ENCODE measurements around the gene AMBRA1.

The AMBRA1 gene

DNA sequence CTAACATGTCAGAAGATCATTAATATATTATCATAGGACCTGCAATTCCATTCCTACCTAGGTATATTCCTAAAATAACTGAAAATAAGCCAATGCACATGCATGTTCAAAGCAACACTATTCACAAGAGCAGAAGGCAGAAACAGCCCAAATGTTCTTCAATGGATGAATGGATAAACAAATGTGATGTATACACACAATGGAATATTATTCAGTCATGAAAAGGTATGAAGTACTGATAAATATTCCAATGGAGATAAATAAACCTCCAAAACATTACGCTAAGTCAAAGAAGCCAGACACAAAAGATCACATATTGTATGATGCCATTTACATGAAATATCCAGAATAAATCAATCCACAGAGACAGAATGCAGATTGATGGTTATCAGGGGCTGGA lies 16.8 kb downstream of the AMBRA1 start:
- no peak for DNase-seq (ENCODE audit: low spot score)

DNA sequence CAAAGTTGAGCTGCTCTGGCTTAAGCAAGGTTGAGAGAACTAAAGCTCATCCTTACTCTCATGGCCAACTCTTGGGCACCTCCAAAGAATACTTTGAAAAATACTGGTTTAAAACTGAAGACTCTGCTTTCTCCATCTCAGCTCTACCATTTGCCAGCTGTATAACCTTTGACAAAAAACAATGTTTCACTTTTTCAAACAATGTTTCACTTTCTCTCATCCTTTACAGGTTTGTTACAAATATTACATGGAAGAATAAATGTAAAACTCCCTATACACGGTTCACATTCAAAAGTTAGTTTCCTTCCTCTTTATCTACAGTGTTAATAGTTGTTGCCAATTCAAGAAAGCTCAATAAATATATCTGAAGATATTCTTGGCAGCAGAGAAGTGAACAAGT lies 19.2 kb downstream of the AMBRA1 start:
- DNase-seq (ENCODE audit: low spot score) = no peak

DNA sequence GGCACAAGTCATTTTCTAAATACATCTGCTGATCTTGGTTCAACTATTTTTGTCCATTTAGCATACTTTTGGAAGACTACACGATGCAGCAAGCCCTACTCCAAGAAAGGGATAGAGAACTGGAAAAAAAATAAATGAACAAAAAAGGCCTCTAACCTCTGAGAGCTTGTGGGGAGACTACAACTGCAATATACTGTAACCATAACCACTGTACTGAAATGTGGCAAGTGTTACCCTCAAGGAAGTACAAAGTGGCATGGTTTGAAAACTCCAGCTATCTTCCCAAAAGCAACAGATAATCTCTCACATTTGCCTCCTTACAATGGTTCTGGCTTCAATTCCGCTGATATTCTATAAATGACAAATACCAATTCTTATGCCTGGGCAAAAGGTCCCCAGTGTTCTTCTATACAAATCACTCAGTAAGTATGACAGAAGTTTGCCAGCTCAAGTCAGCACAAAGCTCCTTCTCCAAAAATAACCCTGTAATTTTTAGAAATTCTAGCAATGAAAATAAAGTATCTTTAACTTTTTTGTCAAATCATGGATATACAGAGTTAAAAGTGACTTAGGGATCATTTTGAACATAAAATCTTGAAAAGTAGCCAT lies 22.9 kb downstream of the AMBRA1 start:
- DNase-seq (ENCODE audit: low spot score) = no peak

DNA sequence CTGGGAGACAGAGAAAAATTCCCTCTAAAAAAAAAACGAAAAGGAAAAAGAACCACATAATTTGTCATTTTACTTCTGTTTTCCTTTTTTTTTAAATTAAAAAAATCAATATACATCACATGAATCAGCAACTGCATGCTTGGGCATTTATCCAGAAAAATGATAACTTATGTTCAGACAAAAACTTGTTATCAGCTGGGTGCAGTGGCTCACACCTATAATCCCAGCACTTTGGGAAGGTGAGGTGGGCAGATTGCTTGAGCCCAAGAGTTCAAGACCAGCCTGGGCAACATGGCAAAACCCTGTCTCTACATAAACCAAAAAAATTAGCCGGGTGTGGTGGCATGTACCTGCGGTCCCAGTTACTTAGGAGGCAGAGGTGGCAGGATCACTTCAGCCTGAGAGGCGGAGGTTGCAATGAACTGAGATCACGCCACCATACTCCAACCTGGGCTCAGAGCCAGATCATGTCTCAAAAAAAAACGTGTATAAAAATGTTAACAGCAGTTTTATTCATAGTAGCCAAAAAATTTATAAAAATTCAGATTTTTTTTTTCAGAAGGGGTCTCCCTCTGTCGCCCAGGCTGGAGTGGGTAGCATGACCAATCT lies 28.5 kb downstream of the AMBRA1 start:
- DNase-seq (ENCODE audit: low spot score) = no peak

DNA sequence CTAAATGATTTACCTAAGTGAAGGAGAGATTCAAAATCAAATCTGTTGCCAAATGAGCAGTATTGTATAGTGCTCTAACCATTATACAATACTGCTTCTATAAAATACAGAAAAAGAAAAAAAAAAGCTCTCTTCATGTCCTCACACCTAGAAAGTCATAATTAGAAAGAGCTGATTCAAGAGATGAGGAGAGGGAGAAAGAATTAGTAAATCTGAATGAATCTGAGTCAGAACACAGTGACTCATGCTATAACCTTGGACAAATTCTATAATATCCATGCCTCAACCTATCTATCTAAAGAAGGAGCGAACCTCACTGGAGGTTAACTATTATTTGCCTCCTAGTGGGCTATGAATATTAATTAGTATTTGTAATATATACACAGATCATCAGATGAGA lies 29.4 kb downstream of the AMBRA1 start:
- no peak for DNase-seq (ENCODE audit: low spot score)

DNA sequence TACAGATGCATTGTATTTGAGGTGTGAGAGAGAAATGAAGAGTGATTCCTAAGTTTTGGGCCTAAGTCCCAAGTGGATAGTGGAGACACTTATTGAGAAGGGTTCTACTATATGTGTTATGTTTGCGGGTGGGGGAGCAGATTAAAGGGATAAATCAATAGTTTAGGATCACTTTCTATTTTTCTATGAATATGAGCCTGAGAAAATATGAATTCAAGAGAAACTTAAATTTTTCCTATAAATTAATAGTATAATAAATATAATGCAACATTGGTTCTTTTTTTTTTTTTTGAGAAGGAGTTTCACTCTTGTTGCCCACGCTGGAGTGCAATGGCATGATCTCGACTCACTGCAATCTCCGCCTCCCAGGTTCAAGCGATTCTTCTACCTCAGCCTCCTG lies 31.3 kb downstream of the AMBRA1 start:
- DNase-seq (ENCODE audit: low spot score) = no peak

DNA sequence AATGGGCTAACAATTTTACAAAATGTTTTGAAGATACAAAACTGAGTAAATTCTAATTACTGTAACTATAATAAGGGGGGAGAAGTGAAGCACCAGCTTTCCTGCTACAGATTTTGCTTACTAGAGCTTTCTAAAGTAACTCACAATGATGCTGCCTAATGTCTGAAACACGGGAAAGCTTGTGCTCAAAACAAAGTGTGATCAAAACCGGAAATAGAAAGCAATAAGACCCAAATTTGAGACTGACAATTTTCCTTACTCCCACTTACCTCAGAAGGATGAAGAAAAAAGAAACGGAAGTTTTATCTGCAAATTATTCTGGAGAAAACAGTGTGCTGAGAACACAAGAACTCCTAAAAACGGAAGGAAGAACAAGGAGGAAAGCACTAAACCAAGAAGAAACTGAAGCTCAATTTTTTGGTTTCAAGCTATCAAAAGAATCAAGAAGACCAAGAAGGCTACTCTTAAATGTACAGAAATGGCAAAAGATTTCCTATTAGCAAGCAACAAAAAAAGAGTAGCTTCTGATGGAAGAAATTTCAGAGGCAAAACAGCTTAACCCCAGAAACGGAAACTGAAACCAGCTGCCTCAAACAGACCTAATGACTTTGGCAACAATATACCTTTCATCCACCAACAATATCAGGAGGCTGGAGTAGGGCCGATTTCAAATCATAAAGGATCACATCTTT lies 33.4 kb downstream of the AMBRA1 start:
- DNase-seq (ENCODE audit: low spot score) = peak; percentile 15

DNA sequence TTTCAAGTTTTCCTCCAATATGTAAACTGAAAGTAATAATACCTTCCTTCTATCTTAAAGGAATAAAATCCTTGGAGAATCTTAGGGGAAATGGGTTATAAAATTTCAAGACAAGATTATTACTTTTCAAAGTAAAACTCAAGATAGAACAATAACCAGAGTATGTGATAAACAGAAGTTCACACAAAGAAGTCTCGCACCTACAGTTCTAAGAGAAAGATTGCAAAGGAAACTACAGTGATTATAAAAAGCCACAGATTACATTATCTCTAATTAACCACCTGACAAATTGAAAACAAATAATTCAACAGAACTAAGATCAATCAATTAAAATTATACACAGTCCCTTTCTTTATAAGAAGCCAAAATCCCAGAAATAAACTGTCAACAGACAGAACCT lies 34.0 kb downstream of the AMBRA1 start:
- no peak for DNase-seq (ENCODE audit: low spot score)

DNA sequence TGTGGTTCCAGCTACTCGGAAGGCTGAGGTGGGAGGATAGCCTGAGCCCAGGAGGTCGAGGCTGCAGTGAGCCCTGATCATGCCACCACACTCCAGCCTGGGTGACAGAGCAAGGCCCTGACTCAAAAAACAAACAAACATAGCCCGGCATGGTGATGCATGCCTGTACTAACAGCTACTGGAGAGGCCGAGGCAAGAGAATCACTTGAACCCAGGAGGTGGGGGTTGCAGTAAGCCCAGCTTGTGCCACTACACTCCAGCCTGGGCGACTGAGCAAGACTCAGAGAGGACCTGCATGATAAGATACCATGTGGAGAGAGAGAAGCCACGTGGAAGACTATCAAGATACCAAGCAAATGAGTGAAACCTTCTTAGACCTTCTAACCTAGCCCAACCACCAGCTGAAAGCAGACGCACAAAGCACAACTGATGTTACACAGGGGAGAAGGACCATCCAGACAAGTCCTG lies 36.1 kb downstream of the AMBRA1 start:
- no peak for DNase-seq (ENCODE audit: low spot score)

DNA sequence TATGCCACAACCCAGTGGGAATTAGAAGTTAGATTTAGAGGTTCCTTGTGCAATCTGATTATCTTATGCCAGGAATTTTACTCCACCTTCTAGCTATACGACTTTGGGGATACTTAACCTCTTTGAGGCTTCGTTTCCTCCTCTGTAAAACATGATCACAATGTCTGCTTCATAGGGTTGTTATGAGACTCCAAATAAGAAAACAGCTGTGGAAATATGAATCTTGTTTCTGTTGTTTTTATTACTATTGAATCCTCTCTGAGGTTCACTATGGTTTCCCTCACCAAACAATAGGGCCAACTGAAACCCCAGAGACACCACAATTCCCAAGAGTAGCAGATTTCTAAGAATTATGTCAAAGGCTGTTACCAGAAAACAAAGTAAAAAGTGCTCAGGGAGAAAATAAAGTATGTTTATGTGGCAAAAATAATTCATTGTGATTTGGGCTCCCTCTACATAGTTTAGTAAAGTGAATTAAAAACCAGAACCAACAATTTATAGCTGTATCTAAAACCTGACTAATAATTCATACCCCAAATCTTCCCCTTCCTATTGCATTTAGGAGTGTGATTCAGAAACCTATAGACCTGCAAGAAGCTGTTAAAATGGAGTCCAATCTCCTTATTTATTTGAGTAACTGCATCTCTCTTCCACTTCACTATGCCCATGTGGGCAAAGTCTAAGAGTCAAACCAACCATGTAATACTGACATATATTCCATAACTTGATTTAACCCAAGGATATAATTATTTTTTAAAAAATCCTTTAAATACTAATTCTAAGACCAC lies 38.4 kb downstream of the AMBRA1 start:
- no peak for DNase-seq (ENCODE audit: low spot score)

DNA sequence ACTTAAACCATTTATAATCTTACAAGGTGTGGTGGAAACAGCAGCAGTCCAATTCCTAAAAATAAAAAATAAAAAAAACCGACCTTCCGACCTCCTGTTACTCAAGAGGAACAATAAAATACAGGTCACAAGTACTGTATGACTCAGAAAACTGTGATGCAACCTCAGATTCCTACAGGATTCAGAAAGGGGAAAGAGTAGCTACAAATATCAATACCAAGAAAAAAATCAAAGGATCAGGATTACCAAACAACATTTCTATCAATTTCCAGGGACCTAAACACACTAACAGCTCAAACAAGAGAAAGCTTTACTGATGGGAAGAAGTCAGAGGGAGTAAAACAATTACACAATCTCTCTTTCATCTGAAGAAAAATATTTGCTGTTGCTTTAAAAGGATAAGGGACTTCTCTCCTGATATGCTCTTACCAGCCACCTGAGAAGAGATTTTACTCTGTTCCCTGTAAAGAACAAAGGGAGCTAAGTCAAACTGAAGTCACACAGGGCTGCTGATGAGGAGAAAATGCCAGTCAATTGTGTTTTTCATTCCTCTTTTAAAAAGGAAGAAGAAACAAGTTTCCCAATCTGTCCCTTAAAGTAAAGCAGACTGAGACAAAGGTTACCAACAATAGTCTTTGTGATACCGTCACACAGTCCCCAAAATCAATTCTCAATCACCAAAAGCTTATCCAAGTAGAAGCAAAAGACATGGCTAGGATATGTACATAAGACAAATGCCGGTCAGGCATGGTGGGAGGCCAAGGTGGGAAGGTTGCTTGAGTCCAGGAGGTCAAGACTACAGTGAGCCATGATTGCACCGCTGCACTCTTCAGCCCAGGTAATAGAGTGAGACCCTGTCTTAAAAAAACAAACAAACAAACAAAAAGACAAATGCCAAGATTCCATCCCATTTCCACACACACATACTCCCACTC lies 39.3 kb downstream of the AMBRA1 start:
- no peak for DNase-seq (ENCODE audit: low spot score)

DNA sequence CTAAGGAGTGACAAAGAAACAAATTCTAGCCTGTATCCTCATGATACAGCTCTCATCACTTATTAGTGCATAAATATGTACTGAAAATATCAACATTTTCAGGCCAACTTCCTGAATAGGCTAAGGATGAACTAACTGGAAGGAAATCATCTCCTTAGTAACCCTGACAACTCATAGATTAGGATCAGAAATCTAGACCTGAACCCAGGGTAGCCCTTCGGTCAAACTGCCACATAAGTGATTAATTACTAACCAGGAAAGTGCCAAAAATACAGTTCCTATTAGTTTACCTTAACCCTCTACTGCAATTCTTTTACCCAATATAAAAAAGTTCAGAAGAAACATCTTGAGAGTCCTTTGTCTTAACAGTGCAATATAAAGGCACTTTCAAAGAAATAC lies 40.0 kb downstream of the AMBRA1 start:
- DNase-seq (ENCODE audit: low spot score) = no peak

DNA sequence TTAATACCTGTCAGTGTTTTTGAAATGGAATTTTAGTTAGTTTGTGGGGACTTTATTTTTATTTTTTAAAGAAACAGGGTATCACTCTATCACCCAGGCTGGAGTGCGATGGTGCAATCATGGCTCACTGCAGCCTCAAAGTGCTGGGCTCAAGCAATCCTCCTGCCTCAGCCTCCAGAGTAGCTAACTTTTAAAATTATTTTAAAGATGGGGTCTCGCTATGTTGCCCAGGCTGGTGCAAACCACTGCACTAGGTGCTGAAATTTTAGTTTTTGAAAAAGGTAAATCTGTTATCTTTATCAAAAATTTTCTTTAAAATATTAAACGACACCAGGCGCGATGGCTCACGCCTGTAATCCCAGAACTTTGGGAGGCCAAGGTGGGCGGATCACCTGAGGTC lies 42.6 kb downstream of the AMBRA1 start:
- DNase-seq (ENCODE audit: low spot score) = no peak

DNA sequence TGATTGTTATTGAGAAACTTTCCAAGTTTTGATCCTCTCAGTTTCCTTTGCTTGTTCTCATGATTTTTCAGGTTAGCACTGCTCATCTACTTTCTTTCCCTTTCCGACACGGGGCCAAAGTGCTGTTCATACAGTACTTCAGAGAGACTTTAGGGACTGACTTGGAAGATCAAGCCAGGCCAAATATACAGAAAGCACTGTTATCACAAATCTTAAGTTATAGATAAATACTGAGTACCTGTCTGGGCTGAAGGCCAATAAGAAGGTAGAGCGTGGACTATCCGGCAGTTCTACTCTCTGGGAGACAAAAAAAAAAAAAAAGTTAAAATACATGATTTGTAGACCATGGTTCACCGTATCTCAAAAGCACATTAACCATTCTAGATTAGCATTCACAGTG lies 46.2 kb downstream of the AMBRA1 start:
- no peak for DNase-seq (ENCODE audit: low spot score)

DNA sequence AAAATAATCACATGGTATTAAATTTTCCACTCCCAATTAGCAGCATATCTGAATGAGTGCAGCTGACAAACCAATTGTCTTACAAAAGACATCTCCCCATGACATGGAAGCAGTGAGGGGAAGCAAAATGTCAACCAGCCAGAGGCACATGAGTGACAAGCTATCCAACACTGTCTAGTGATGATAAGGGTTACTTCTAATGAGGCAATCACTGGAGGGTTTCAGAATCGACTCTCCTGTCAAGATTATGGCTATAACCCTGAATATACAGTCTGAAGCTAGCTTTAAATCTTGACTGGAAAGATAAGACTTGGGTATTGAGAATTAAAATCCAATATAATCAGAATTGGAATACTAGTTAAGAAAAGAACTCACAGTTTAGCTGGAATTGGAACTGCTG lies 50.3 kb downstream of the AMBRA1 start:
- no peak for DNase-seq (ENCODE audit: low spot score)

DNA sequence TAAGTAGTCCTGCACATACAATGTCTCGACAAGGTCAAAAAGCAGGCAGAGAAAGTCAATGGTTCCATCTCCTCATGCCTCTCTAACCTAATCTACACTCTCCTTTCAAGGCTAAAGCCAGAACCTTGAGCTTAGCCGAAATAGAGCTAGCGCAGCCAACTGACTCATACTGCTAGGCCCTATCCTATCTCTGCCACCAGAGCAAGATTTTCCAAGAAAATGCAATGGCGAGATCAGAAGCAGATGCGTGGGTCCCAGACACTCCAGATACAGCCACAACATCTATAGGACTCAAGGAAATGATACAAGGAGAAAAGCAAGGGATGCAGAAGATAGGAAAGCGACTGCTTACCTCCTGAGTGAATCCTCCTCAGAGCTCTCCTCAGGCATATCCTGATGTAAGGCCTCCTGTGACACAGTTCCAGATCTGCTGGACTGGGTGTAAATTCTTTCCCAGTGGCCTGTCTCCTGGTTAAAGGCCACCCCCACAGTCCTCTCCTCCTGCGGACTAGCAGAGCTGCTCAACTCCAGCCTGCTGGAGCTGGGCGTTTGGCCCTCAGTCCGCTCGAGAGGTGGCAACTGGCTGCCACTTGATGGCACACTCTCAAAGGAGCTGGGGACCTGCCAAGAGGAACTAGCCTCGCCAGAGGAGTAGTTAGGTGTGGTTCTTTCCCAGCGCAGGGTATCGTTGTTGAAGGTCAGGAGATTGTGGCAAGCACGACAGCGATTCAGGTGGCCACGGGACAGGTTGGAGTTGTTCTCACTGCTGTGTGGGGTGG lies 52.0 kb downstream of the AMBRA1 start:
- peak; percentile 61 for DNase-seq (ENCODE audit: low spot score)

DNA sequence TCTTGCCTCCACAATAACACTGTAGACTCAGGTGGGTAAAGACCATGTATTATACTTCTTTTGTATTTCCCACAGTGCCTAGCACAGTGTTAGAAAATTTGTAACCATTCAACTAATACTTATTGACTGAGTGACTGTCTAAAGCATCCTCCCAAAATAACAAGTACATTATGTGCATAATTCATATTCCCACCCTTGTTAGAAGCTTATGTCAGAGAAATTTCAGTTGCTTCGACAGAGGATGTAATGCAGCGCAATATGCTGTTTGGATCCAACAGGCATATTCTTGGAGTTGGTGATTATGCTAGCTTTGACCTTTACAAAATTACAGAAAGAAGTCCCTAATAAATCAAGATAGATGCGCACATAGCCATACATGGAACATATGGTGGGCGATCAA lies 53.0 kb downstream of the AMBRA1 start:
- DNase-seq (ENCODE audit: low spot score) = no peak

DNA sequence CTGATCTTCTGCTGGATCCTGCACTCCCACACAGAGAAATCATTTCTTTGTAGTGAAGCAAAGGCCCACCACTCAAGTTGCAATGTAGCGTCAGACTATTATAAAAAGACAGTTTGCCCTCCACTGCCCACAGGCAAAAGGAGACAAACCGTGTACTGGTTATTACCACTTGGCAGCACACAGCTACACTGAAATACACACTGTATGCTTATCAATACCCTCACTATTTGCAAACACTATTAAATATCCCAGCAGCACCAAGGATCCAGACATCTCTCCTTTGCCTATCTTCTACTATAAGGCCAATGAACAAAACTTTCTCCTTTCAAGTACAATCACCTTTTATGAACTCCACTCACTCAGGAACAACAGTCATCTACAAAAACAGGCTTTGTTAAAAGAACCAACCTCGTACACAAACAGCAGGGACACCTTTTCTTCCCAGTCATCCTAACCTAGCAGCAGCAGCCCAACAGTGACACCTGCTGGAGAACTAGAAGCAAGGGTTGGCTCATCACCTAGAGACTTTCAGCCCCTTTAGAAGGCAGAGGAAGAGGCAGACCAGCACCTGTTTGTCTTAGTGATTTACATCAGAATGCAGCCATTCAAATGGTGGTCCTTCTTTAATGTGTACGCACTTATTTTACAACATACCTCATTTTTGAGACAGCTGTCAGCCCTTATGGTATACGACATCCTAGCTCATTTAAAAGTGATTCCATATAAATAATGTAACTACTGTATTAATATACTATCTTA lies 56.1 kb downstream of the AMBRA1 start:
- DNase-seq (ENCODE audit: low spot score) = peak; percentile 86

DNA sequence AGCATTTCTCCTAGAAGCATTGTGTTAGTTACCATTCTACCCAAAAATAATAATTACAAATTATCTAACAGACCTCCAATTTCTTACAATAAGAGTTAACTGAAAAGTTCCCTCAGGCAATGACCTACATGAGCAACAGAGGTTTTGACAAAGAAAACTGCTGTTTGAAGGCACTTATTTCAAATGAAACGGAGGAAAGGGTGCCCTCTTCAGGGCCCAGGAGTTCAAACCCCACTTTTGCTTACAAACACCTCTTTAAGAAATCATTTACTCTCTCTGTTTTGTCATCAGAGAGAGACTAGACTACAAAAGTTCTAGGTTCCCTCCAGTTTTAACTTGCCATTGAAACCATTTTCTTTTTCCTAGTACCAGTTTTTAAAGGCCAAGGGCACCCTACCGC lies 56.7 kb downstream of the AMBRA1 start:
- DNase-seq (ENCODE audit: low spot score) = no peak

DNA sequence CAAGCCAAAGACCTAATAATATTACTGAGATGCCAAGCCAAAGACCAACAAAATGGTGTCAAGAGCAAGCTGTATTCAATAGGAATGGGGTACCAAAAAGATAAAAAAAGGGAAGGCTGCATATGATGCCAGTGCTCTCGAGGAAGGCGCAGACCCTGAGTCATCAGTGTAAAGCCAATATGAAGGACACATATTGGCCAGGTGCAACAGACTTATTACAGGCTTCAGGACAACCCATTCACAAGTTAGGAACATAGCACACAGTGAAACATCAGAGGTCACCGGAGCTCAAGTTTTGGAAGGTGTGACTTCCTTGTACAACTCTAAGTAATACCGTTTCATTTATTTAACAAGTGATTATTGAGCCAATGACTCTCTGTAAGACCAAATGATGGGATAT lies 58.1 kb downstream of the AMBRA1 start:
- DNase-seq (ENCODE audit: low spot score) = no peak
